ENCODE results near the gene C1orf56. TPM values are rescaled to one million over a fixed set of nuclear protein-coding genes. Genes with fewer than 3 reads are reported as not detected.

The C1orf56 gene
- total RNA-seq, 1 donor from 2014 or later = 7.3 TPM

DNA sequence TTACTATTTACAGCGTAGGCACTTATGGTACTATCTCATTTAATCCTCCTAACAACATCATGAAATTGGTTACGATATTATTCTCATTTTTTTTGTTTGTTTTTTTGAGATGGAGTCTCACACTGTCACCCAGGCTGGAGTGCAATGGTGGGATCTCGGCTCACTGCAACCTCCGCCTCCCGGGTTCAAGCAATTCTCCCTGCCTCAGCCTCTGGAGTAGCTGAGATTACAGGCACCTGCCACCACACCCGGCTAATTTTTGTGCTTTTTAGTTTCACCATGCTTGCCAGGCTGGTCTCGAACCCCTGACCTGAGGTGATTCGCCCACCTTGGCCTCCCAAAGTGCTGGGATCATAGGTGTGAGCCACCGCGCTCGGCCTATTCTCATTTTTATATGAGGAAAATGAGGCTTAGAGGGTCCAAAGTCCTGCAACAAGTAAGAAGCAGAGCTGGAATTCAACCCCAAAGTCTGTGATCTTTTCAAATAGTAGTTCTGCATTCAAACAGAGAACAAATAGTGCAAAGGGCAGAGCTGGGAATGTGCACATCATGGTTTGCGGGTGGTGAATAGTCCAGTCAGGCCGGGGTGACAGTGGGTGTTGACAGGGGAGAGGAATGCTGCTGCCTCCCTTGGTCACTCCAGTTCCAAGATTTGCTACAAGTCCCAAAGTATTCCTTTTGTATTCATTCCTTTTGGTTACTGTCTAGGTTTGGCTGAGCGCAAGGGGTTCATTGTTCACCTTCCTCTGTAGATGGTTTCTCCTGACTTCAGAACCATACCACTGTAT is 34.7 kb upstream of the C1orf56 start:
- peak; percentile 50 for DNase-seq
- intact Hi-C loops (cut with micrococcal nuclease) = no loop called here
- ATAC-seq = peak; percentile 55

DNA sequence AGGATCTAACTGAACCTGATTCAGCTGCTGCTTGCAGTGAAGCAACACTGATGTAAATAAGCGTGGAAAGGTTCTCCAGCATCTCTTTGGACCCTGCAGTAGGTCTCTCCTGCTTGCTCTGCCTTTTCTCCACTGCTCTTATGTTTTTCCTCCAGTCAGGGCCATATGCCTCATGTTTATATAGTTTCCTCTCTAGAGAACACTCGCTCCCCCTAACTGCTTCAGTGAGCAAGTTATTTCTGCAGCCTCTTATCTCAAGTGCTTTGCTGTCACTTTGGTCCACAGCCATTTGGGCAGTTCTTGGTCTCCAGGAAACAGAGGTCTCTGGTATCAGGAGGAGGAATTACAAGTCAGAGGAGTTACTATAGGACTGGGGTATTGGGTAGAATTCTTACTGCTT is 34.0 kb upstream of the C1orf56 start:
- DNase-seq (no peak), ATAC-seq (peak; percentile 86)
- intact Hi-C loops (cut with micrococcal nuclease) = no loop called here

DNA sequence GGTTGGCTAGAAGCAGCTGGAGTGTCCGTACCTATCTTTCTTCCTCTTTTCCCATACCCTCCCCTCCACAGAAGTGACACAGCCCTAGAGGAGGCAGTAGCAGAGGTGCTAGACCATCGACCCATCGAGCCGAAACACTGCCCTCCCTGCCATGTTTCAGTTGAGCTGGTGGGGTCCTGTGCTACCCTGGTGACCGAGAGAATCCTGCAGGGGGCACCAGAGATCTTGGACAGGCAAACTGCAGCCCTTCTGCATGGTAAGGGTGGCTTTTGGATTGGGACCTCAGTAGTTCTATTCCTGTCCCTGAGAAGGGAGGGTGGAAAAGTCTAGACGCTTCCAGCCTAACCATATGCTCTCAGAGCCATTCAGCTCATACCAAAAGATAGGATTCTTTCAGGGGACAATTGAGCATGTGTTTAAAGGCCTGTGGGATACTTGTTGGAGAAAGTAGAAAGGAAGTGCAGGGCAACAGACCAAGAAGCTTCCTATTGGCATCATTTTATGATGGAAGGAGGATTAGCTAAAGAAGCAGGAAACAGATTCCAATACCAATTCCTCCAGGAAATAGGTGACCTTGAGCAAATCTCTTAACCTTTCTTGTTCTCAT is 22.9 kb upstream of the C1orf56 start:
- intact Hi-C loops (cut with micrococcal nuclease) = no loop called here
- ATAC-seq = peak; percentile 79
- peak; percentile 82 for DNase-seq

DNA sequence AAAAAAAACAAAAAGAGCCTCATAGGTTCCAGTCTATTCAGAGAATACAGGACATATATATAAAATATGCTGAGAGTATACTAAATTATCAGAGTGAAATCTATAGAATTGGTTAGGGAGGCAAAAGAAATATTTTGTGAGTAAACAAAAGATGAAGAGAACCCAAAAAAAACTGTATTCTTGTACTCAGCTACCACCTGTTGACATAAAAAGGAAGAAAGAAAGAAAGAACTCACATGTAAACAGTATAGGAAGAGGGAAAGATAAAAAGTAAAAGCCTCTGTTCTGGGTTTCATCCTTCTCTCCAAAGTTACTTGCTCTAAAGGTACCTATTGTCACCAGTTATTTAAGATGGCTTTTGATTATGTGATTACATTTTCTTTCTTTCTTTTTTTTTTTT is 21.1 kb upstream of the C1orf56 start:
- DNase-seq = no peak
- intact Hi-C loops (cut with micrococcal nuclease) = no loop called here

DNA sequence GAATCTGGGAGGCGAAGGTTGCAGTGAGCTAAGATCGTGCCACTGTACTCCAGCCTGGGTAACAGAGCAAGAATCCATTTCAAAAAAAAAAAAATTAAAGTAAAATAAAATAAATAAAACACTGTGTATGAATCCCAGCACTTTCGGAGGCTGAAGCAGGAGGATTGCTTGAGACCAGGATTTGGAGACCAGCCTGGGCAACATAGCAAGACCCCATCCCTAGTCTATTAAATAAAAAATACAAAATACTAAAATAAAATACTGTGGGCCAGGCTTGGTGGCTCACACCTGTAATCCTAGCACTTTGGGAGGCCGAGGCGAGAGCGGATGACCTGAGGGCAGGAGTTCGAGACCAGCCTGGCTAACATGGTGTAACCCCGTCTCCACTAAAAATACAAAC is 15.4 kb upstream of the C1orf56 start:
- DNase-seq (no peak), ATAC-seq (no peak)
- intact Hi-C loops (cut with micrococcal nuclease) = no loop called here

More for the DNA sequence above, 21.1 kb upstream of the C1orf56 start:
- ATAC-seq = no peak

DNA sequence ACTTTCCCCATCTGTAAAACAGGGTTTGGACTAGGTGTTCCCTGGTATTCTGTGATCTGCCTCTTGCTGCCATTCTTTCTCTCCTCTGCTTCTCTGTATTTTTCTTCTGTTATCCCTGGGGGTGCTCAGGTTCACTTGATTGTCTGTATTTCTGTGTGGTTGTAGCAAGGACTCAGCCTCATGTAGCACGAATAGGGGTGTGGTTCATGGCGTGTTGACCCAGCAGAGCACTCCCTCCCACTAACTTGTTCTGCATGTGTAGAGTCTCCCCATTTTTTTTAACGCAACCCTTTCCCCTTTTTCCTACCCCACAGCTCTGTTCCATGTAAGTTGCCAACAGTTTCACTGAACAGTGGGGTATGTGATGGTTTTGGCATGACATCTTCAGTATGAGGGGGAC is 12.4 kb upstream of the C1orf56 start:
- DNase-seq (no peak), ATAC-seq (peak; percentile 35)
- intact Hi-C loops (cut with micrococcal nuclease) = no loop called here

DNA sequence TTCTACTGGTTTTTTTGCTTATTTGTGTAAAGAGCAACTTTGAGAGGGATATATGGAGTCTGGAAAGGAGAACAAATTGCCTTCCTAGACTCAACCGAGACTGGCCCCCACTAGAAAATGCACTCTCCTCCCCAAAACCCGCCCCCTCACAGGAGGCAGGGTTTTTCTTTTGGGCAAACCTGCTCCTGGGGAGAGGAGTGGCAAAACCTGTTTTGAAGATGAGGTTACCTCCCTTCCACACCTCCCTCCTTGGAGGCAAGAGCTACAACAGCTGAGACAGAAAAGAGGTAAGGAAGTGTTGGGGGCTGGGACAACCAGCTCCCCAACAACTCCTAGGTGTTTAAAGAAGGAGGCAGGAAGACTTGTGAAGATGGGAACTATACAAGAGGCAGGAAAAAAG is 11.2 kb upstream of the C1orf56 start, which contains the start of gene BNIPL:
TSS of gene BNIPL (plus strand) at position 231 of the 400 bp plus-strand sequence. CDS start at position 371, 140 bp downstream.
- no peak for DNase-seq
- intact Hi-C loops (cut with micrococcal nuclease) = no loop called here

DNA sequence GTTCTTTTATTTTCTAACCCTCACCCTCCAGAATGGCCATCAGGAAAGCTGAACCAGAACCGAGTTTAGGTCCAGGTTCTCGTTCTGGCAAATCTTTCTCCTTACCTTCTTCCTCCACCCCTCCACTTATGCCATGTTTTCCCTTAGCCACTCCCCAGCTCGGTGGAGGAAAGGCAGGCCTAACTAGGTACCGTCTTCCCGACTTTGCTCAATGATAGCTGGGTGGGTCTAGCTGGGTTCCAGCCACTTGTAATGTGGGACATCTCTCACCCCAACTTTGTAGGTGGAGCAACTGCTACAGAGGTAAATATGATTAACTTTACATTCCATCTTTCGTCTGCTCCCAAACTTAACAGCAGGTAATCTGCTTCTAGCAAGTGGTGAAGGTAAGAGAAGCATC is 10.5 kb upstream of the C1orf56 start:
- intact Hi-C loops (cut with micrococcal nuclease) = no loop called here
- ATAC-seq = no peak
- no peak for DNase-seq

More for the DNA sequence above, 11.2 kb upstream of the C1orf56 start, which contains the start of gene BNIPL:
- ATAC-seq = no peak

DNA sequence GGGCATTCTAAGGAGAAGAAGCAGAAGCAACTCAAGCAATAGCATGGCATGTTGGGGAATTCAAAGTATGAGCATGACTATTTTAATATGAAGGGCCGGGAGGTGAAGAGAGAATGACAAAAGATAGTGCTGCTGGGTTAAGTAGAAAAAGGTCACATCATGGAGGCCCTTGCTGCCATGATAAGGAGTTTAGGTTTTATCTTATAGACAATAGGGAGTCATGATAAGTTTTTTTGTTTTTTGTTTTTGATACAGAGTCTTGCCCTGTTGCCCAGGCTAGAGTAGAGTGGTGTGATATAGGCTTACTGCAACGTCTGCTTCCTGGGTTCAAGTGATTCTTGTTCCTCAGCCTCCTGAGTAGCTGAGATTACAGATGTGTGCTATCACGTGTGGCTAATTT is 8.0 kb upstream of the C1orf56 start:
- DNase-seq (no peak), ATAC-seq (no peak)
- intact Hi-C loops (cut with micrococcal nuclease) = no loop called here

DNA sequence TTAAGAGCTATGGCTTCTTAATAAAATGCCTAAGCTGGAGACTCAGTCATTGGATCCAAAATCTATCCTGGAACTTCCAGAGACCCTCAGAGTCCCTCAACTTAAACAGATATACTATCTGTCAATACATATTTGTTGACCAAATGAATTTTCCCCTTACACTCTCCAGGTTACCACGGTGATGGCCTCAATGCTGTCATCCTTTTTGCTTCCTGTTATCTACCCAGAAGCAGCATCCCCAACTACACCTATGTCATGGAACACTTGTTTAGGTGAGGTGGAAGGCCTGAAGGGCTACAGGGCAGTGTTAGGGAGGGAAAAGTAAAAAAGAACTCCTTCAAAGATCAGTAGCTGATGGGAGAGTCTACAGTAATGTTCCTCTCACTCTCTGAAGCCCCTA is 4.4 kb upstream of the C1orf56 start:
- ATAC-seq (no peak), DNase-seq (no peak)
- intact Hi-C loops (cut with micrococcal nuclease) = no loop called here

DNA sequence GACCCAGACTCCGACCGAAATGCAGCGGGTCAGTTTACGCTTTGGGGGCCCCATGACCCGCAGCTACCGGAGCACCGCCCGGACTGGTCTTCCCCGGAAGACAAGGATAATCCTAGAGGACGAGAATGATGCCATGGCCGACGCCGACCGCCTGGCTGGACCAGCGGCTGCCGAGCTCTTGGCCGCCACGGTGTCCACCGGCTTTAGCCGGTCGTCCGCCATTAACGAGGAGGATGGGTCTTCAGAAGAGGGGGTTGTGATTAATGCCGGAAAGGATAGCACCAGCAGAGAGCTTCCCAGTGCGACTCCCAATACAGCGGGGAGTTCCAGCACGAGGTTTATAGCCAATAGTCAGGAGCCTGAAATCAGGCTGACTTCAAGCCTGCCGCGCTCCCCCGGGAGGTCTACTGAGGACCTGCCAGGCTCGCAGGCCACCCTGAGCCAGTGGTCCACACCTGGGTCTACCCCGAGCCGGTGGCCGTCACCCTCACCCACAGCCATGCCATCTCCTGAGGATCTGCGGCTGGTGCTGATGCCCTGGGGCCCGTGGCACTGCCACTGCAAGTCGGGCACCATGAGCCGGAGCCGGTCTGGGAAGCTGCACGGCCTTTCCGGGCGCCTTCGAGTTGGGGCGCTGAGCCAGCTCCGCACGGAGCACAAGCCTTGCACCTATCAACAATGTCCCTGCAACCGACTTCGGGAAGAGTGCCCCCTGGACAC is 534 bp downstream of the C1orf56 start:
- DNase-seq (peak; percentile 80), ATAC-seq (peak; percentile 83)
- intact Hi-C loops (cut with micrococcal nuclease) = no loop called here

DNA sequence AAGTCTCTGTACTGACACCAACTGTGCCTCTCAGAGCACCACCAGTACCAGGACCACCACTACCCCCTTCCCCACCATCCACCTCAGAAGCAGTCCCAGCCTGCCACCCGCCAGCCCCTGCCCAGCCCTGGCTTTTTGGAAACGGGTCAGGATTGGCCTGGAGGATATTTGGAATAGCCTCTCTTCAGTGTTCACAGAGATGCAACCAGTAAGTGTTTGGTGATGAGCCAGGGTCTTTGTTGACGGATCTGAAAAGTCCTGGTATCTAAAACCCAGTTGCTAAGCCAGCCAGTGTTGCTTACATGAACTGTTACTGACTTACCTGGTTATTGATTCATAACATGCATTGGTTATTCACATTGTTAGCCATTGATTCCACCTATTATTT is 1.1 kb downstream of the C1orf56 start:
- intact Hi-C loops (cut with micrococcal nuclease) = no loop called here
- ATAC-seq = no peak
- DNase-seq = no peak

DNA sequence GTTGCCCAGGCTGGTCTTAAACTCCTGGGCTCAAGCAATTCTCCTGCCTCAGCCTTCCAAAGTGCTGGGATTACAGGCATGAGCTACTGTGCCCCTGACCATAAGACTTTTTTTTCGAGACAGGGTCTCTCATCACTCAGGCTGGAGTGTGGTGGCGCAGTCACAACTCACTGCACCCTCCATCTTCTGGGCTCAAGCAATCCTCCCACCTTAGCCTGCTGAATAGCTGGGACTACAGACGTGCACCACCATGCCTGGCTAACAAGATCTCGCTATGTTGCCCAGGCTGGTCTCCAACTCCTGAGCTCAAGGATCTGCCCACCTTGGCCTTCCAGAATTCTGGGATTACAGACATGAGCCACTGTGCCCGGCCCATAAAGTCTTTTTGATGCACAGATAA is 1.9 kb downstream of the C1orf56 start:
- ATAC-seq (no peak), DNase-seq (no peak)
- intact Hi-C loops (cut with micrococcal nuclease) = no loop called here

DNA sequence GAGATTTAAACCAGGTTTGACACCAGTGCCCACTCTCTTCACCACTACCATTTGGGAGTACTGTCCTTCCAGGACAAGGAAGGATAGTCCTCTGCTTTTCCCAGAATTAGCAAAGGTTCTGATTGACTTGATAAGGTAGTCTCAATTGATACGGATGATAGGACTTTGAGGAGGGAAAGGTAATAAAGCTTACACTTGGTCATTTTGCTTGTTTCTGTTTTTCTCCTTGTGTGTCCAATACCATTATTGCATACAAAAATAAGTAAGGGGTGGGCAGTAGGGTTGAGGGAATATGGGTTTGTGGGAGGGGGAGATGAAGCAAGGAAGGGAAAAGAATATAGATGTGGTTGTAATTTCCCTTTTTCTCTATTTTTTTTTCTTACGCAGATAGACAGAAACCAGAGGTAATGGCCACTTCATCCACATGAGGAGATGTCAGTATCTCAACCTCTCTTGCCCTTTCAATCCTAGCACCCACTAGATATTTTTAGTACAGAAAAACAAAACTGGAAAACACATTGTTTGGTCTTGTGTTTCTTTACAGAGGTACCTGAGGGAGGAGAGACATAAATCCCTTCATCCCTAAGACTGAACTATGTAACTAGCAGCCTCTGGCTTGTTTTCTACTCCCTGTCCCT is 2.6 kb downstream of the C1orf56 start:
- intact Hi-C loops (cut with micrococcal nuclease) = no loop called here
- no peak for DNase-seq
- ATAC-seq = no peak

DNA sequence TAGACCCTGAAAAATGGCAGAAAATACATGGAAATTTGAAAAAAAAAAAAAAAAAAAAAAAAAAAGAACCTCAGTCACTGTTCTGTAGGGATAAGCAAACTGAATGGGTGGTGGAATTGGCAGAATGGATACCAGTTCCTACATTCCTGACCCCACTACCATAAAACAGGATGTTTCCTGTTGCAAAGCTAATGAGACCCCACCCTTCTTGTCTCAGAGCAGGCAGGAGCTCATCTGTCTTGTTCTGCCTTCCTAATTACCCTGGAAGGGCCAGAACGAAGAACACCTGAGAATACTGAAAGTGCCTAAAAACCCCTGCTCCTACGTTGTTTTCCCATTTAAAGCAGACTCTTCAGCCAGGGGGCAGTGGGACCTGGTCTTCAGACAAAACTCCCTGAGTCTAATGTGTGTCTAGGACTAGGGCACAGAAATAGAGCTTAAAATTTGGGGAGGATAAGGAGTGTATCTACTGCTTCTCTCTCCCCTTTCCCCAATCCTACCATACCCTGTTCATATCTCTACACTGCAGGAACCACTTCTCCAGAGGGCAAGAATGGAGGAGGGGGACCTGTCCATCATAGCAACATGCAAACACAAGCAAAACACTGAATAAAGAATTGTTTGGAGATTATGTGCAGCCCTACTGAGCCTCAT is 3.9 kb downstream of the C1orf56 start:
- ATAC-seq (no peak), DNase-seq (no peak)
- intact Hi-C loops (cut with micrococcal nuclease) = no loop called here

DNA sequence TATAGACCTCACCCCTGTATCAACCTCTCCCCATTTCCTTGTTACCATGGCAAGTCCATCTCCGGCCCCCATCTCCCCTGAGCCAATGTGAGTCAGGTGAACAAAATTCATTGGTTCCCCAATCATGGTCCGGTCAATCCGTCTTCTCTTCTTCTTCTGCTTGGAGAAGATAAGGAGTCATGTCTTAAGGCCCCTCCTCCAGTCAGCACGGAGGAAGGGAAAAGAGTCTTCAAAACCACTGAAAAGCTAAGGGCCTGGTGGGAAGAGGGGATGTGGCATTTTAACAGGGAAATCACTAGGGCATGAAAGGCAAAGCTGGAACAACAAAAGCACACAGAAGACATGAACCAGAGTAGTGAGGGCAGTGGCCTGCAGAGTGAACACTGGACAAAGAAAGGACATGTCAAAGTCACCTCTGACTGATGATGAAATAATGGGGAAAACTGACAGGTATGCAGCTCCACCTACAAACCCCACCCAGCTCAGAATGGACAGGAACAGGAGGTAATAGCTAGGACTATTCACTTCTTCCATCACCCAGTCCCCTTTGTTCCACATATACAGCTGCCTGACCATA is 7.5 kb downstream of the C1orf56 start:
- ATAC-seq = no peak
- DNase-seq = no peak
- intact Hi-C loops (cut with micrococcal nuclease) = no loop called here

DNA sequence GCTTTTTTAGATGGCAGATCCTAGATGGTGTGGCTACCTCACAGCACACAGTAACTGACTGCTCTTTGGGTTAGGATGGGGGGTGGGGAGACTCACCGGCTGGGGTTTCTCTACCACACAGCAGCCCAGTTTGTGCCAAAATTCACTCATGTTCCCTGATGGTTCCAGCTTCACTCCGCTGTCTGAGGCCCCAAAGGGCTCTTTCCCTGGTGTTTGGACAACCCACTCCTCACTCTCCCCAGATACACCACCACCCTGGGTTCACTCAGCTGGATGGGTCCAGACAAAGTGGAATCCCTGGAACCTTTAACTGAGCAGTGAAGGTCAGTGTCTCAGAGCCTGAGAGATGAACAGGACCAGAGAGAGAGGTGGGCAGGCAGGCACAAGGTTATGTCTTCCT is 8.0 kb downstream of the C1orf56 start:
- ATAC-seq (no peak), DNase-seq (no peak)
- intact Hi-C loops (cut with micrococcal nuclease) = no loop called here

DNA sequence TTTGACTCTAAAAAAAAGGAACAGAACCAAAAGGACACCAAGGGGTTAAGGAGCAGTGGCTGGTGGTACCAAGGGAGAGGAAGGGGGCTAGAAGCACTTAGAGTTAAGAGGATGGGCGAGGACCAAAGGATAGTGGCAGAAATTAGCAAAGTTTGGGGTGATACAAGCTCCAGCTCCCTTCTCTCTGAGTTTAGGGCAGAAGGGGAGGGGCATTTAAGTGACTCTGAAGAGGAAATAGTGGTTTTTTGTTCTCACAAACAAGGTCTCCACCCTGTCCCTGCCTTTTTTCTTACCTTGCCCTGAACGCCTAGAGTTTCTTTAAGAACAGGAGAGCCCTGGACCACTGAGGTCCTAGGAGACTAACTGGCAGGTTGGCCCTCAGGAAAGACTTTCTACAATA is 8.6 kb downstream of the C1orf56 start:
- no peak for ATAC-seq
- intact Hi-C loops (cut with micrococcal nuclease) = no loop called here

DNA sequence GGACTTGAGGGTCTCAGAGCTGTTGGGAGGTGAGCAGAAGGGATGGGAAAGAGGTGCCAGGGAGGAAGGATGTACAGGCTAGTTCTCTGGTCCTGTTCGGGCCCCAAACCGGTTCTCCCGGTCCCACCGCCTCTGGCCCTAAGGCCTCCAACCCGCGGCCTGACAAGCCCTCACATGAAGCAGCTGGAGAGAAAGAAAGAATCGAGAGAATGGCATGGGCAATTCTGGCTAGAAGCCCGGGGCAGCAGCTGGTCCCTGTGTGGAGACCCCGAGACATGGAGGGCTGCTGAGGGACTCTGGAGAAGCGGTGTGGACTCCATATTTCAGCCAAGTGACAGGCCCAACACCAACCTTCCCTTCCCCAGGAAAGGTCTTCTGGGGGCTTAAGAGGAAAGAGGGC is 11.1 kb downstream of the C1orf56 start:
- intact Hi-C loops (cut with micrococcal nuclease) = no loop called here
- peak; percentile 3 for ATAC-seq
- no peak for DNase-seq

More for the DNA sequence above, 8.6 kb downstream of the C1orf56 start:
- no peak for DNase-seq
